ENCODE data around the gene RBFOX1. TPM values are rescaled to one million over a fixed set of nuclear protein-coding genes. Genes with fewer than 3 reads are reported as not detected.

The RBFOX1 gene
- total RNA-seq, 1 donor from 2014 or later, result 0.84 TPM

DNA sequence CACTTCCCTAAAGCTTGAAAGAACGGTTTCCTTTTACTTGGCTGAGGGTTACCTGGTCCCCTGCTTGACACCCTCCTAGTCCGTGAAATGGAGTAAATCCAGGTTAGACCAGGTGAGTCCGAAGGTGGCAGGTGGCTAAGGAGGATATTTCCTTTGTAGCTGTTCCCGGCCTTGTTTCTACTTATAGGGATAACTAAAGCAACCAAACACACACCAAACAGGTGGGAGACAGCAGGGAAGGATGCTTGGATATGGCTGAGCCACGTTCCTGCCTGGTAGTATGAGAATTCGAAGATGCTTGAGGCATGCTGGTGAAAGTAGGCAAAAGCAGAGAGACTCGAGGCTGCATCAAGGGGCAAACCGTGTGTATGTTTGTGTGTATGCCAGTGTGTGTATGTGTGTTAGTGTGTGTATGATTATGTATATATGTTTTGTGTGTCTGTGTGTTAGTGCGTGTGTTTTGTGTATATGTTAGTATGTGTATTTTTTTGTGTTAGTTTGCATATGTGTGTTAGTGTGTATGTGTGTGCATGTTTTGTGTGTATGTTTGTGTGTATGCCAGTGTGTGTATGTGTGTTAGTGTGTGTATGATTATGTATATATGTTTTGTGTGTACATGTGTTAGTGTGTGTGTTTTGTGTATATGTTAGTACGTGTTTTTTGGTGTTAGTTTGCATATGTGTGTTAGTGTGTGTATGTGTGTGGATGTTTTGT, 28.9 kb downstream of the RBFOX1 start:
- no peak for FAIRE-seq
- Histone ChIP-seq H4K20me1 (ENCODE audit: insufficient read depth, low read length) (no peaks in the 10 kb centered on the region), H3K4me2 (ENCODE audit: low read length) (no peak overlapping the region), H3K4me1 (ENCODE audit: insufficient read depth, low read length) (no peaks in the 10 kb centered on the region), H3K9me3 (ENCODE audit: insufficient read depth, low read depth, low read length) (peaks cover 12% of the 10 kb centered on the region), H3K9ac (ENCODE audit: low read length) (no peak overlapping the region), H3K27ac (ENCODE audit: low read depth, low read length) (no peak overlapping the region), H2AFZ (ENCODE audit: low read depth, low read length) (no peak overlapping the region), H3K79me2 (ENCODE audit: insufficient read depth, low read length) (no peaks in the 10 kb centered on the region), H3K36me3 (ENCODE audit: insufficient read depth, low read length) (no peaks in the 10 kb centered on the region), H3K4me3 (ENCODE audit: insufficient read depth, low read depth, low read length) (no peak overlapping the region), H3K27me3 (ENCODE audit: insufficient read depth, low read length) (no peaks in the 10 kb centered on the region)
- H3K27ac Mint-ChIP-seq (ENCODE audit: unreplicated experiment), result no peak overlapping the region
- DNase-seq (ENCODE audit: low read depth), result no peak
- H3K36me3 Mint-ChIP-seq (ENCODE audit: low read depth, unreplicated experiment), result no peaks in the 10 kb centered on the region
- no peaks in the 10 kb centered on the region for H3K4me1 Mint-ChIP-seq (ENCODE audit: low read depth, unreplicated experiment)
- no peaks in the 10 kb centered on the region for H3K27me3 Mint-ChIP-seq (ENCODE audit: low read depth, unreplicated experiment)
- TF ChIP-seq, protein P1, sequence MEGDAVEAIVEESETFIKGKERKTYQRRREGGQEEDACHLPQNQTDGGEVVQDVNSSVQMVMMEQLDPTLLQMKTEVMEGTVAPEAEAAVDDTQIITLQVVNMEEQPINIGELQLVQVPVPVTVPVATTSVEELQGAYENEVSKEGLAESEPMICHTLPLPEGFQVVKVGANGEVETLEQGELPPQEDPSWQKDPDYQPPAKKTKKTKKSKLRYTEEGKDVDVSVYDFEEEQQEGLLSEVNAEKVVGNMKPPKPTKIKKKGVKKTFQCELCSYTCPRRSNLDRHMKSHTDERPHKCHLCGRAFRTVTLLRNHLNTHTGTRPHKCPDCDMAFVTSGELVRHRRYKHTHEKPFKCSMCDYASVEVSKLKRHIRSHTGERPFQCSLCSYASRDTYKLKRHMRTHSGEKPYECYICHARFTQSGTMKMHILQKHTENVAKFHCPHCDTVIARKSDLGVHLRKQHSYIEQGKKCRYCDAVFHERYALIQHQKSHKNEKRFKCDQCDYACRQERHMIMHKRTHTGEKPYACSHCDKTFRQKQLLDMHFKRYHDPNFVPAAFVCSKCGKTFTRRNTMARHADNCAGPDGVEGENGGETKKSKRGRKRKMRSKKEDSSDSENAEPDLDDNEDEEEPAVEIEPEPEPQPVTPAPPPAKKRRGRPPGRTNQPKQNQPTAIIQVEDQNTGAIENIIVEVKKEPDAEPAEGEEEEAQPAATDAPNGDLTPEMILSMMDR (IDR thresholded peaks at IDR 0.05; ENCODE audit: insufficient read depth, low read depth, low read length), result no peak
- TF ChIP-seq EZH2 (IDR thresholded peaks at IDR 0.05; ENCODE audit: insufficient read depth, low read length), result no peak
- no peaks in the 10 kb centered on the region for H3K9me3 Mint-ChIP-seq (ENCODE audit: unreplicated experiment)
- H3K4me3 Mint-ChIP-seq (ENCODE audit: unreplicated experiment), result no peak overlapping the region

DNA sequence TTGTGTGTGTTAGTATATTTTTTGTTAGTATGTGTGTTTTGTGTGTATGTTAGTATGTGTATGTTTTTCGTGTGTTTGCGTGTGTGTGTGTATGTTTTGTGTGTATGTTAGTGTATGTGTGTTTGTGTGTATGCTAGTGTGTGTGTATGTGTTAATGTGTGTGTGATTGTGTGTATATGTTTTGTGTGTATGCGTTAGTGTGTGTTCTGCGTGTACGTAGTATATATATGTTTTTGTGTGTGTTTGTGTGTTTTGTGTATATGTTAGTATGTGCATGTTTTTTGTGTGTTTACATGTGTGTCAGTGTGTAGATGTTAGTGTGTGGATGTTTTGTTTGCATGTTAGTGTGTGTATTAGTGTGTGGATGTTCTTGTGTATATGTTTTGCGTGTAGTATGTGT, 29.6 kb downstream of the RBFOX1 start:
- H3K27me3 ChIP-seq (ENCODE audit: insufficient read depth, low read length), result no peaks in the 10 kb centered on the region
- H3K4me1 ChIP-seq (ENCODE audit: insufficient read depth, low read length), result no peaks in the 10 kb centered on the region
- H3K9me3 ChIP-seq (ENCODE audit: insufficient read depth, low read depth, low read length), result peaks cover 12% of the 10 kb centered on the region
- no peaks in the 10 kb centered on the region for H3K36me3 Mint-ChIP-seq (ENCODE audit: low read depth, unreplicated experiment)
- H3K27ac Mint-ChIP-seq (ENCODE audit: unreplicated experiment), result no peak overlapping the region
- H3K79me2 ChIP-seq (ENCODE audit: insufficient read depth, low read length), result no peaks in the 10 kb centered on the region
- H3K4me3 ChIP-seq (ENCODE audit: insufficient read depth, low read depth, low read length), result no peak overlapping the region
- no peaks in the 10 kb centered on the region for H3K4me1 Mint-ChIP-seq (ENCODE audit: low read depth, unreplicated experiment)
- H3K9ac ChIP-seq (ENCODE audit: low read length), result no peak overlapping the region
- no peak overlapping the region for H3K4me3 Mint-ChIP-seq (ENCODE audit: unreplicated experiment)
- DNase-seq (ENCODE audit: low read depth), result no peak
- no peaks in the 10 kb centered on the region for H3K9me3 Mint-ChIP-seq (ENCODE audit: unreplicated experiment)
- H3K36me3 ChIP-seq (ENCODE audit: insufficient read depth, low read length), result no peaks in the 10 kb centered on the region
- H3K27ac ChIP-seq (ENCODE audit: low read depth, low read length), result no peak overlapping the region
- no peaks in the 10 kb centered on the region for H4K20me1 ChIP-seq (ENCODE audit: insufficient read depth, low read length)
- H3K27me3 Mint-ChIP-seq (ENCODE audit: low read depth, unreplicated experiment), result no peaks in the 10 kb centered on the region
- H3K4me2 ChIP-seq (ENCODE audit: low read length), result no peak overlapping the region
- no peak for FAIRE-seq
- H2AFZ ChIP-seq (ENCODE audit: low read depth, low read length), result no peak overlapping the region
- TF ChIP-seq, protein P1 (IDR thresholded peaks at IDR 0.05; ENCODE audit: insufficient read depth, low read depth, low read length), result no peak
- TF ChIP-seq EZH2 (IDR thresholded peaks at IDR 0.05; ENCODE audit: insufficient read depth, low read length), result no peak
